GM18517 (cell line): Measurements from ENCODE around the gene KAT2A.

Experiments used
- ATAC-seq: cut with Tn5 transposase; IDR thresholded peaks from one replicate; pipeline ENCODE4 v1.9.1; 2021; ENCODE audit warnings: mild to moderate bottlenecking, moderate library complexity; ENCODE audit not compliant: unreplicated experiment

KAT2A gene

GRCh38 chr17:42135664-42136653 is 14.8 kb upstream of the KAT2A start:
- no peak for ATAC-seq

GRCh38 chr17:42135151-42135550 is 14.0 kb upstream of the KAT2A start:
- ATAC-seq: no peak

- no peak for ATAC-seq
Observed at GRCh38 chr17:42133461-42134041, 12.4 kb upstream of the KAT2A start.

DNA sequence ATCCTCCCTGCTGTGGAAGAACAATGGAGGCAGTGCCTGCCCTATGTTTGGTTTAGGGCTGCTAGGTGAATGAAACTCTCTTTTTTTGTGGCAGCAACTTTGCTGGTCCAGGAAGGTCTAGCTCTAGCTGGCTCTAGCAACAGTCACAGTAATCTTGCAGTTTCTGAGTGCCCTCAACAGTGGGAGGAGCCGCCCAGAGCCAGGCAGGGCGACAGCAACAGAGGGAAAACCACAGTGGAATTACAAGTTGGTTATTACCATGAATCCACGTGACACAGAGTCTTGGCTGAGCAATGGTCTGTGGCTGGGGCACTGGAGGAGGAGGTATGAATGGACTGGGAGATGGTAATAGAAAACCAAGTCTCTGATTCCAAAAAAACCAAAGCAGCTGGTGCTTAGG is 11.8 kb upstream of the KAT2A start:
- ATAC-seq: no peak

DNA sequence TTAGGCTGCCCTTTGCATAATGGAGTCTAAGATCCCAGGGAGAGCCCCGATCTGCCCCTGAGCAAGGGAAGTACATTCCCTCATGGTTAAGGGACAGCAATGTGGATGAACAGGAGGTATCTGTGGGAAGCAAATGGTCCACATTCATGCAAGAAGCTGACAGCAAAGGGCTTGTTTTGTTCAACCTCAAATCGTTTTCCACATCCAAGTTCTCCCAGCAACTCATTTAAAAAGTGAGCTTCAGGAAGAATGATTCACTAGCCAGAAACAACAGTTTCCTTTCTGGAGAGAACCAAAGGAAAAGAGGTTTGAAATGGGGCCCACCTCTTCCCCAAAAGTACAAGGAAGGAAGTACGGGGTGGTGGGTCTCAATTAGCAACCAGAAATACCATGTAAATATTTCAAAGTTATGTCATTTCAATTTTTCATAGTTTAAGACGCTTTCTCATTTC is 10.8 kb upstream of the KAT2A start:
- ATAC-seq: no peak

GRCh38 chr17:42131232-42131631 is 10.1 kb upstream of the KAT2A start:
- ATAC-seq: no peak

GRCh38 chr17:42130310-42130936 is 9.3 kb upstream of the KAT2A start:
- ATAC-seq: no peak

- ATAC-seq: no peak
Observed at GRCh38 chr17:42129109-42129837, 8.1 kb upstream of the KAT2A start.

DNA sequence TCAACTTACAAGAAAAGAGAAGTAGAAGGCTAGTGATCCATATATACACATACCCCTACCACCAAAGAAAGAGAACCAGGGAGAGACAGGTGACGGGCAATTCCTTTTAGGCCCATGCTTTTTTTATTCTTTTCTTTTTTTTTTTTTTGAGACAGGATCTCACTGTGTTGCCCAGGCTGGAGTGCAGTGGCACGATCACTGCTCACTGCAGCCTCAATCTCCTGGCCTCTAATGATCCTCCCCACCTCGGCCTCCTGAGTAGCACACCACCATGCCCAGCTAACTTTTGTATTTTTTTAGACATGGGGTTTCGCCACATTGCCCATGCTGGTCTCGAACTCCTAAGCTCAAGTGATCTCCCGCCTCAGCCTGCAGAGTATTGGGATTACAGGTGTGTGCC is 6.2 kb upstream of the KAT2A start:
- ATAC-seq: no peak

DNA sequence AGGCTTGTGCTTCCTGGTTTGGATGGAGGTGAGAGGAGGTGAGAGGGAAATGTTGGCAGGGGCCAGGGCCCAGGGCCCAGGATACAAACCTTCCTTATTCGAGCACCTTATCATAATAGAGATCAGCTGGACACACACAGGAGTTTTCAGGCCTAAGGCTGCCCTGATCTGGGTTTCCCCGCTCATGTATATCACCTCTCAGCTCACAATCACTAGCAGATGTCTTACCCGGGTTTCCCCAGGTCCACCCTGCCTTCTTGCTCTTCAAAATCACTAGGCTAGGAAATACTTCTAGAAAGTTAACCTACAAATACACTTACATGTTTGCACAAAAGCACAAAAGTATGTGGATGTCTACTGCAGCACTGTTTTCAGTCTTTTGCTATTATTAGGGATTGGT is 5.7 kb upstream of the KAT2A start:
- ATAC-seq: no peak

DNA sequence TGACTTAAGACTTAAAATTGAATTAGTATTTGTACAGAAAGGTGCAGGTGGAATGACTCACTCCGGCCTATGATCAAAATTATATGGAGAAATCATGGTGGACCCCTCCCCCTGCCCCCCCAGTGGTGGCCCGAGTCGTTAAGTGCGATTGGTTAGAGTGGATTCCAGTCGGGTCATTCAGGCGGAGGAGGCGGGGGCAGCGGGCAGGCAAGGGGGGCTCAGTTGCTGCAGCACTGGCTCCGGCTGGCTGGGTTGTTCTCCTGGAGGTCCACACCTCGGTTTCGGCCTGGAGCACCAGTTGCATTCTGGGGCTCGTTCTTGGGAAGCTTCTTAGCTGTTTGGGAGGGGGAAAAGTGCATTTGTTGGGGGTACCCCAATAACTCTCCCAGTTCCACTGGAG is 4.4 kb upstream of the KAT2A start:
- no peak for ATAC-seq

DNA sequence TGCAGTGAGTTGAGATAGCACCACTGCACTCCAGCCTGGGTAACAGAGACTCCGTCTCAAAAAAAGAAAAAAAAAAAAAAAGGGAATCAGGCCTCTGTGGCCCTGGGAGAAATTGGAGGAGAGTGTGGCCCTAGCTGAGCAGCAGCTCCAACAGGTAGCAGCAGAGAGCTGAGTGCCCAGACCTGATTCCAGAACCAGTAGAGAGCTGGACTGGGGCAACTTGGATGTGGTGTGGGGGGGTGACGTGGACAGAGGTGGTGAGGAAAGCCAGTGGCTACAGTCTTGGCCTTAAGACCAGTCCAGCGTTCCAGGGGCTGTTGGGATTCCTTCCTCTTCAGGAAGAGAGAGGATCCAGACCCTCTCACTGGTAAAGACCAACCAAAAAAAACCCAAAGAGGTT is 3.1 kb upstream of the KAT2A start:
- no peak for ATAC-seq

GRCh38 chr17:42122371-42123303 is 1.5 kb upstream of the KAT2A start, which contains the start of gene HSPB9:
HSPB9 (plus strand) TSS chr17:42122804; CDS start chr17:42122851, 47 bp downstream.
- ATAC-seq: no peak

DNA sequence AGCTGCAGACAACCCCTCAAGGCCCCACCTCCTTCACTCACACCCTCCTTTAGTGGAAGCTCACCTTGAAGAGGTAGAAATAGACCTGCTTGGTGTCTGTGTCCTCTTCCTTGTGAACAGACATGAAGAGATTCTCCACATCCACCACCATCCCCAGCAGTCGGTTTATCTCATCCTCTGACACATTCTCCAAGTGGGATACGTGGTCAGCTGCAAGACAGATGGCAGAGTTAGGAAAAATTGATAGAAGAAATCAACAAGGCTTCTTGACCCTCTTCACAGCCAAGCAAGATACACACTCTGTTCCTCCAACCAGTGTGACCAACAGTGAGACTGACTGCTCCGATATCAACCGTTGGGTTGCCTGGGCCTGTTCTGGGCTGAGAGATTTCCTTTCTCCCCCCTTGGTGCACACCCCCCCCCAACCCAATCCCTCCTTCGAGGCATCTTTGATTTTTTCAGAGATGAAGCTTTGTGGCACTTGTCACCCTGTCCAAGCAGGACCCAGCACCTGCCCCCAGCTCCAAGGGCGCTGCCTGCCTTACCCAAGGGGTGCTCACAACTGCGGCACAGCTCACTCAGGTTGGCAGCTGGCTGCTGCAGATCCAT is 902 bp downstream of the KAT2A start:
- ATAC-seq: no peak

- ATAC-seq: no peak
Observed at GRCh38 chr17:42119301-42119700, 1.9 kb downstream of the KAT2A start.

GRCh38 chr17:42118545-42118944 is 2.6 kb downstream of the KAT2A start:
- ATAC-seq: no peak

DNA sequence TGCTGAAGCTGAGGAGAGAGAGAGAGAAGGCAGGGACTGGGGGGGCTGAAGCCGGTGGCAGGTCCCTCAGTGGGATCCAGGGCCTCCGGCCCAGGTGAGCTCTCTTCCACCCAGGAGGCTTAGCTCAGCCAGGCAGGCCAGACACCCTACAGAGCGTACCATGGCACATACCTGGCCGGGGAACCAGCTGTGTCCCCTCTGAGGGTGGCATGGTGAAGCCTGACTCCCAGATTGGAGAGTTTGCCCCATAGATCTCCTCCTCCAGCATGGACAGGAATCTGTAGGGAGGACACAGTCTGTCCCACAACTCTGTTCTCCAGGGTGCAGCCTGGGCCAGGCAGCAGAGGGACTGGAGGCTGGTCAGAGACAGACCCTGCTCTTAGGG is 3.0 kb downstream of the KAT2A start:
- no peak for ATAC-seq

GRCh38 chr17:42117397-42118125 is 3.6 kb downstream of the KAT2A start:
- ATAC-seq: no peak
